ENCODE measurements around the gene DPYD. TPM values are rescaled to one million over a fixed set of nuclear protein-coding genes. Genes with fewer than 3 reads are reported as not detected.

The DPYD gene
- total and polyA plus RNA-seq, 7 donors: 2.5 to 7.3 (median 5.1) TPM

DNA sequence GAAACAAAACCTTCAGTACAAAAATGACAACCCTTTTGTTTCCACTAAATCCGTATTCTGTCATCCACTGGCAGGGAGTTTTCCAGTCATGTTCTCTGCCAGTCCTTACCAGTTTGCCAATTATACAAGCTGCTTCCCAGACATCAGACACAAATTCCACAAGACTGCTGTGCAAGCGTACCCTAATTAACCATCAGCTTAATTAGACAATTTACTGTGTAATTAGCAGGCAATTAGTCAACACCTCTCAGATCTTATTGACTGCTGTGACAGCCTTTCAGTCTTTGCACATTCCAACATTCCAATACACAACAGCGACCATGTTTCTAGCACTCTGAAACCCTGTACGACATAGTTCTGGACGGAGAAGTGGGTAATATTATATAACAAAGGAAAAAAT is 420.1 kb downstream of the DPYD start:
- WGBS, 3 donors: 39 to 77% (median 54%) methylated on average over 5 of the region's 5 CpGs
- intact Hi-C loops (cut with DNase I): no loop called here

DNA sequence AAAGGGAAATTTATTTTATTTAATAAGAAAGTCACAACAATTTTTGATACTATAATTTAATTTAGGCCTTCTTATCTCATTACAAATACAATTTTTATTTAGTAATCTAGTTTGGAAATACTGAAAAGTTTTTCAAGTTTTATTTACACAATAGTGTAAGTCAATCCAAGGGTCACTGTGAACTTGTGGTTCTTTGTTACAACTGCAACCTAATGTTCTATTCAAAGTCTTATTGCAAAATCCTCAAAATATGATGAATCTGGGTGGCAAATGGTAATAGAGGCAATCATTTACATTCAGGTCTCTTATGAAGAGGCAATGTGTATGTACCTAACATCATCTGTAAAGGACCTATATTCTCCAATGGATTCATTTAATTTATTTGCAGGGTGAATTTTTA is 421.2 kb downstream of the DPYD start:
- ATAC-seq: no peak
- TF ChIP-seq, protein P1, sequence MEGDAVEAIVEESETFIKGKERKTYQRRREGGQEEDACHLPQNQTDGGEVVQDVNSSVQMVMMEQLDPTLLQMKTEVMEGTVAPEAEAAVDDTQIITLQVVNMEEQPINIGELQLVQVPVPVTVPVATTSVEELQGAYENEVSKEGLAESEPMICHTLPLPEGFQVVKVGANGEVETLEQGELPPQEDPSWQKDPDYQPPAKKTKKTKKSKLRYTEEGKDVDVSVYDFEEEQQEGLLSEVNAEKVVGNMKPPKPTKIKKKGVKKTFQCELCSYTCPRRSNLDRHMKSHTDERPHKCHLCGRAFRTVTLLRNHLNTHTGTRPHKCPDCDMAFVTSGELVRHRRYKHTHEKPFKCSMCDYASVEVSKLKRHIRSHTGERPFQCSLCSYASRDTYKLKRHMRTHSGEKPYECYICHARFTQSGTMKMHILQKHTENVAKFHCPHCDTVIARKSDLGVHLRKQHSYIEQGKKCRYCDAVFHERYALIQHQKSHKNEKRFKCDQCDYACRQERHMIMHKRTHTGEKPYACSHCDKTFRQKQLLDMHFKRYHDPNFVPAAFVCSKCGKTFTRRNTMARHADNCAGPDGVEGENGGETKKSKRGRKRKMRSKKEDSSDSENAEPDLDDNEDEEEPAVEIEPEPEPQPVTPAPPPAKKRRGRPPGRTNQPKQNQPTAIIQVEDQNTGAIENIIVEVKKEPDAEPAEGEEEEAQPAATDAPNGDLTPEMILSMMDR (IDR thresholded peaks at IDR 0.05): no peak
- intact Hi-C loops (cut with DNase I): no loop called here

More for the DNA sequence above, 420.1 kb downstream of the DPYD start:
- Histone ChIP-seq H3K36me3 (ENCODE audit: insufficient read depth in 1 of 2, low read depth in 1 of 2) (no peaks in the 10 kb centered on the region), H3K4me1 (no peaks in the 10 kb centered on the region), H3K27ac (no peak overlapping the region), H3K27me3 (ENCODE audit: insufficient read depth in 3 of 3, low read length in 2 of 3) (no peaks in the 10 kb centered on the region), H3K4me3 (no peak overlapping the region), H3K9me3 (no peaks in the 10 kb centered on the region)
- no peak for DNase-seq
- ATAC-seq: no peak
- TF ChIP-seq, protein P1 (IDR thresholded peaks at IDR 0.05): no peak

DNA sequence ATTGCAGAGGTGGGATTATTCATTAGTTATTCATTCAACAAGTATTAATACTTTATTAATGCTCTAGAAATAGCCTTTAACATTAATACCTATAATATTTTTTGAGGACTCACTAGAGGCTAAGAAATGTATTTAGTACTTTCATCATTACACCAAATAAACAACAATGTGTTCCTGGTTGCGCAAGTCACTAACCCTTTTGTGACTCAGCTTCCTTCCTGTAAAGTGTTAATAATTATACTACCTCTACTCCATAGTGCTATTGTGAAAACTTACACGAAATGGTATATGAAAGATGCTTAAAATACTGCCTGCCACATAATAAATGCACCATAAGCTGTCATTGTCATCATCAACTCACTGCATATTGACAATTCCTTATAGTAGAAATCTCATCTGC is 431.0 kb downstream of the DPYD start:
- Histone ChIP-seq H3K27ac (no peak overlapping the region), H3K4me3 (no peak overlapping the region), H3K36me3 (ENCODE audit: insufficient read depth in 1 of 2, low read depth in 1 of 2) (no peaks in the 10 kb centered on the region), H3K4me1 (no peaks in the 10 kb centered on the region), H3K9me3 (no peaks in the 10 kb centered on the region), H3K27me3 (ENCODE audit: insufficient read depth in 3 of 3, low read length in 2 of 3) (no peaks in the 10 kb centered on the region)
- TF ChIP-seq, protein P1 (IDR thresholded peaks at IDR 0.05): no peak
- WGBS, 3 donors: 51 to 77% (median 59%) methylated on average over 2 of the region's 2 CpGs
- ATAC-seq (no peak), DNase-seq (no peak)
- intact Hi-C loops (cut with DNase I): no loop called here

More for the DNA sequence above, 421.2 kb downstream of the DPYD start:
- H3K27me3 ChIP-seq (ENCODE audit: insufficient read depth in 3 of 3, low read length in 2 of 3): no peaks in the 10 kb centered on the region
- no peaks in the 10 kb centered on the region for H3K9me3 ChIP-seq
- no peaks in the 10 kb centered on the region for H3K36me3 ChIP-seq (ENCODE audit: insufficient read depth in 1 of 2, low read depth in 1 of 2)
- no peak overlapping the region for H3K4me3 ChIP-seq
- no peaks in the 10 kb centered on the region for H3K4me1 ChIP-seq
- no peak overlapping the region for H3K27ac ChIP-seq
- DNase-seq: no peak

DNA sequence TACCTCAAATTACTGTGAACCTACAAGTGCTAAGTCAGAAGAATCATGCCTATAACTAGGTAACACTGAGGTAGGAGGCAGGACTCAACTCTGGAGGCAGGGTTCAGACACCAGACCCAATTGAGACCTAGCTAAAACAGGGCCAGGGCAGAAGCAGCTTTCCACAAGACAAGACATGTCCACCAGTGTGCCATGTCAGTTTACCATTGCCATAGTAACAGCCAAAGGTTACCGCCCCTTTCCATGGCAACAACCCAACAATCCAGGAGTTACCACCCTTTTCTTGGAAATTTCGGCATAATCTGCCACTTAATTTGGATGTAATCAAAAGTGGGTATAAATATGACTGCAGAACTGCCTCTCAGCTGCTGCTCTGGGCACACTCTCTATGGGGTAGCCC is 432.3 kb downstream of the DPYD start:
- TF ChIP-seq, protein P1 (IDR thresholded peaks at IDR 0.05): no peak
- Histone ChIP-seq H3K27ac (no peak overlapping the region), H3K27me3 (ENCODE audit: insufficient read depth in 3 of 3, low read length in 2 of 3) (no peaks in the 10 kb centered on the region), H3K4me3 (no peak overlapping the region), H3K4me1 (no peaks in the 10 kb centered on the region), H3K36me3 (ENCODE audit: insufficient read depth in 1 of 2, low read depth in 1 of 2) (no peaks in the 10 kb centered on the region), H3K9me3 (no peaks in the 10 kb centered on the region)
- ATAC-seq: no peak
- intact Hi-C loops (cut with DNase I): no loop called here
- no peak for DNase-seq
- 82 to 86% (median 86%) methylated on average over 2 of the region's 2 CpGs for WGBS, 3 donors

DNA sequence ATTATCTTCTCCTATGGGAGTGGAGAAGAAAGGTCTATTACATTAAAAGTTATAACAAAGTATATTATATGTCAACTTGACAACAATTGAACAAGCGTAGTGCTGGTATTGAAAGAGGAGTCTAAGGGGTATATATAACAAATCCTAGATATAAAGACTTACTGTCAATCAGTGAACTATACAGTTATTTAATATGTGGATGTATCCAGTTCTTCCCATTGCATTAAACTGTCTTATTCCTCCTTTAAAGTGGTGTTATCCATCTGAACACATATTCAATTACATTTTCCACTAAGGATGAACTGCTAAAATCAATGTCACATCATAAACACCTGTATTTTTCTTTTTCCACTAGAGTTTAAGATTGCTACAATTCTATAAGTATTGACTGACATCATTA is 438.8 kb downstream of the DPYD start:
- Histone ChIP-seq H3K27me3 (ENCODE audit: insufficient read depth in 3 of 3, low read length in 2 of 3) (no peaks in the 10 kb centered on the region), H3K9me3 (no peaks in the 10 kb centered on the region), H3K4me1 (no peaks in the 10 kb centered on the region), H3K36me3 (ENCODE audit: insufficient read depth in 1 of 2, low read depth in 1 of 2) (no peaks in the 10 kb centered on the region), H3K27ac (no peak overlapping the region), H3K4me3 (no peak overlapping the region)
- ATAC-seq (no peak), DNase-seq (no peak)
- intact Hi-C loops (cut with DNase I): no loop called here
- TF ChIP-seq, protein P1 (IDR thresholded peaks at IDR 0.05): no peak
- WGBS, 3 donors: 91 to 97% (median 94%) methylated on average over 1 of the region's 1 CpG

Measured in psoas muscle (tissue), 8 donors.